HepG2 (cell line): ENCODE data around the gene ABHD4. TPM values are rescaled to one million over a fixed set of nuclear protein-coding genes. Genes with fewer than 3 reads are reported as not detected.

Source experiments
- BORCS8-MEF2B ChIP-seq: sonication (generic); formaldehyde crosslinking; IDR thresholded peaks from 2 replicates; pipeline ENCODE4 v1.8.0; 2022; ENCODE audit warnings: mild to moderate bottlenecking, missing genetic modification reagents
- CBX5 ChIP-seq: sonication (generic); formaldehyde crosslinking; IDR thresholded peaks from 2 replicates; pipeline ENCODE4 v1.4.0; 2020; ENCODE audit warnings: missing genetic modification reagents, borderline replicate concordance
- FOXC1 ChIP-seq: sonication (generic); formaldehyde crosslinking; IDR thresholded peaks from 2 replicates; pipeline ENCODE4 v1.8.0; 2022; ENCODE audit warnings: mild to moderate bottlenecking, missing genetic modification reagents, borderline replicate concordance
- GPN1 ChIP-seq: sonication (generic); formaldehyde crosslinking; IDR thresholded peaks from 2 replicates; pipeline ENCODE4 v1.5.1; 2020; ENCODE audit warnings: missing genetic modification reagents, borderline replicate concordance
- HNRNPH1 ChIP-seq: fragments of 200-400 bp; formaldehyde crosslinking; optimal IDR thresholded peaks from 2 replicates; pipeline ENCODE3; 2017; ENCODE audit warnings: mild to moderate bottlenecking, low read depth, low read length
- KLF16 ChIP-seq, 2 experiments: sonication (generic) in 1 of 2; formaldehyde crosslinking in 1 of 2; IDR thresholded peaks; 2 replicates each; pipeline versions ENCODE4 v1.6.1 to v1.8.0; 2016 to 2023; ENCODE audit warnings: missing genetic modification reagents in 2 of 2, missing compliant biosample characterization in 1 of 2
- KLF9 ChIP-seq: IDR thresholded peaks from 2 replicates; pipeline ENCODE4 v1.6.1; 2016; ENCODE audit warnings: low read depth
- MATR3 ChIP-seq: sonication (generic); formaldehyde crosslinking; IDR thresholded peaks from 2 replicates; pipeline ENCODE4 v1.4.0; 2020; ENCODE audit warnings: missing genetic modification reagents
- NONO ChIP-seq, 2 experiments: fragments of 450-650 bp in 1 of 2; sonication (generic) in 1 of 2; formaldehyde crosslinking in 1 of 2; IDR thresholded peaks in 1 of 2; conservative IDR thresholded peaks in 1 of 2; 2 replicates each; pipeline versions ENCODE4 v1.6.1 to v1.8.0; 2017 to 2022; ENCODE audit warnings: mild to moderate bottlenecking in 1 of 2, missing genetic modification reagents in 1 of 2, moderate library complexity in 1 of 2
- SALL2 ChIP-seq: sonication (generic); formaldehyde crosslinking; IDR thresholded peaks from 2 replicates; pipeline ENCODE4 v1.8.1; 2023; ENCODE audit warnings: mild to moderate bottlenecking, missing genetic modification reagents, inconsistent platforms
- SIX4 ChIP-seq: sonication (generic); formaldehyde crosslinking; IDR thresholded peaks from 2 replicates; pipeline ENCODE4 v1.4.0; 2020; ENCODE audit warnings: missing genetic modification reagents
- SMAD1 ChIP-seq: sonication (generic); formaldehyde crosslinking; IDR thresholded peaks from 2 replicates; pipeline ENCODE4 v1.4.0; 2020; ENCODE audit warnings: missing genetic modification reagents, low read depth, mild to moderate bottlenecking, borderline replicate concordance
- SOX13 ChIP-seq, 3 experiments: fragments of 450-650 bp in 1 of 3; sonication (generic) in 1 of 3; formaldehyde crosslinking in 1 of 3; IDR thresholded peaks in 2 of 3; conservative IDR thresholded peaks in 1 of 3; 2 replicates each; pipeline versions ENCODE4 v1.5.0 to v1.6.1; 2016 to 2020; ENCODE audit warnings: antibody characterized with exemption in 1 of 3, mild to moderate bottlenecking in 1 of 3, missing compliant biosample characterization in 1 of 3, missing genetic modification reagents in 1 of 3, moderate library complexity in 1 of 3
- SYNCRIP ChIP-seq: fragments of 200-400 bp; formaldehyde crosslinking; IDR thresholded peaks from 2 replicates; pipeline ENCODE4 v1.6.1; 2018; ENCODE audit warnings: mild to moderate bottlenecking, low read depth, low read length; ENCODE audit not compliant: insufficient read depth
- ZNF33A ChIP-seq: sonication (generic); formaldehyde crosslinking; IDR thresholded peaks from 2 replicates; pipeline ENCODE4 v1.5.1; 2020; ENCODE audit warnings: missing genetic modification reagents, mild to moderate bottlenecking, moderate library complexity, borderline replicate concordance
- ZNF619 ChIP-seq: sonication (generic); formaldehyde crosslinking; IDR thresholded peaks from 2 replicates; pipeline ENCODE4 v1.4.0; 2020; ENCODE audit warnings: mild to moderate bottlenecking, missing genetic modification reagents
- ZNF790 ChIP-seq: sonication (generic); formaldehyde crosslinking; IDR thresholded peaks from 2 replicates; pipeline ENCODE4 v1.8.0; 2022; ENCODE audit warnings: missing genetic modification reagents, mild to moderate bottlenecking, borderline replicate concordance
- polyA plus RNA-seq, 8 experiments: library from polyadenylated mRNA; depleted of rRNA in 3 of 8; stranded (reverse) in 7 of 8; unstranded in 1 of 8; fragments of >200 nt; fragmentation: Illumina TruSeq in 4 of 8; extraction: Trizol in 4 of 8; gene quantifications; 2 replicates each; pipeline versions ENCODE4 v1.2.1 to v1.2.3, GENCODE V29; 2011 to 2016; ENCODE audit warnings: low read depth in 4 of 8, missing spikeins in 1 of 8, mixed read lengths in 1 of 8; ENCODE audit not compliant: insufficient read depth in 1 of 8
- total RNA-seq, 5 experiments: library from RNA; depleted of rRNA; stranded (reverse); fragments of >200 nt; fragmentation: Illumina TruSeq; extraction: Trizol; gene quantifications; 2 replicates each; pipeline ENCODE4 v1.2.3, GENCODE V29; 2016; ENCODE audit warnings: low read depth in 1 of 5
- TF ChIP-seq, protein P1 (sequence below): IDR thresholded peaks from 2 replicates; pipeline ENCODE4 v1.6.1; 2012; ENCODE audit warnings: low read depth, low read length, improper control_type of control experiment
- TF ChIP-seq, protein P2 (sequence below): sonication (generic); formaldehyde crosslinking; IDR thresholded peaks from 2 replicates; pipeline ENCODE4 v1.5.1; 2020; ENCODE audit warnings: missing genetic modification reagents, mild to moderate bottlenecking, borderline replicate concordance
- TF ChIP-seq, protein P3 (sequence below): IDR thresholded peaks from 2 replicates; pipeline ENCODE4 v1.6.1; 2016; ENCODE audit warnings: missing compliant biosample characterization, missing genetic modification reagents, borderline replicate concordance
- TF ChIP-seq, protein P4 (sequence below): sonication (generic); formaldehyde crosslinking; IDR thresholded peaks from 2 replicates; pipeline ENCODE4 v1.4.0; 2020; ENCODE audit warnings: missing genetic modification reagents, mild to moderate bottlenecking, borderline replicate concordance

The ABHD4 gene
- total and polyA plus RNA-seq, 2 of the 13 experiments (the other 11 are each of a cell fraction or from before 2014, with no cell fraction given) = 16.1 to 47.5 TPM

DNA sequence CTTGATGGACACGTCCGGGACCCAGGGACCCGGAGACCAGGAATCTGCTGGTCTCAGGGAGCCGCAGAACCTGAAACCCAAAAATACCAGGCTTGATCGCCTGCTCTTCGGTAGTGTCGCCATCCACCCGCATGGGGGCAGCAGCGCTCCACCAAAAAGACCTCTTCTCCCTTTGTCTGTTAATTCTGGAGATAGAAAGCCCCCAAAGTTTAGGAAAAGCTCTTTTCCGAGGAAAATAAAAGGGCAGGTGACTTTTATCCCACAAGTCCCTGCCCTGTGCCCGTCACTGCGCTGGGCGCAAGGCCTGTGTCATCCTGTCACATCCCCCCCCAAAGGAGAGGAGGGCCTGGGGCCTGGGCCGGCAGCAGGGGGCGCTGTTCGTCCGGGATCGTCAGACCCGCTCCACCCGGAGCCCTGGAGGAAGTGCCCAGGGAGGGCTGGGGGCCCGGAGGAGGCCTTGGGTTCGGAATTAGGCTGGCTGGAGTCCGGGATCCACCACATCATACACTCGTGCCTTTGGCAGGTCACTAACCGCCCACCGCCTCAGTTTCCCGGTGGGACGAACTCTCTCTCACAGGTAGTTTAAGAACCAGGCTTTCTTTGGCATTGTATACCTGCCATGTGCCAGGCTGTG, 41.0 kb upstream of the ABHD4 start (continued):
- TF ChIP-seq BORCS8-MEF2B (CRISPR knock-in tag) (peak; percentile 87; the same call in 1 of the 2 replicates), ZNF33A (CRISPR knock-in tag) (0 out of 2 replicates have a peak, but pooled peaks have one; percentile 93), FOXC1 (no peak), KLF16 (CRISPR knock-in tag; IDR thresholded peaks at IDR 0.05) (peak in 1 of 2 experiments; percentile 86; a peak in 2 of 4 replicates), NONO (IDR thresholded peaks at IDR 0.05) (no peak), NONO (CRISPR knock-in tag; conservative IDR thresholded peaks at IDR 0.05) (peak; percentile 84), CBX5 (CRISPR knock-in tag) (peak; percentile 63; the same call in 1 of the 2 replicates), GPN1 (CRISPR knock-in tag) (0 out of 2 replicates have a peak, but pooled peaks have one; percentile 11), MATR3 (no peak; the same call in 1 of the 2 replicates), ZNF790 (CRISPR knock-in tag) (peak; percentile 91; the same call in 1 of the 2 replicates), SALL2 (CRISPR knock-in tag) (peak; percentile 79; the same call in 1 of the 2 replicates), SIX4 (CRISPR knock-in tag) (no peak), SYNCRIP (no peak), ZNF619 (CRISPR knock-in tag) (peak; percentile 97), HNRNPH1 (peak; percentile 40), SMAD1 (CRISPR knock-in tag) (peak; percentile 49; the same call in 1 of the 2 replicates), SOX13 (IDR thresholded peaks at IDR 0.05) (no peak), SOX13 (CRISPR knock-in tag; conservative IDR thresholded peaks at IDR 0.05 in 1 of 2, IDR thresholded peaks at IDR 0.05 in 1 of 2) (peak in 1 of 2 experiments; percentile 85; a peak in 1 of 4 replicates), KLF9 (CRISPR knock-in tag) (peak; percentile 79; the same call in 1 of the 2 replicates)
- TF ChIP-seq, protein P1, sequence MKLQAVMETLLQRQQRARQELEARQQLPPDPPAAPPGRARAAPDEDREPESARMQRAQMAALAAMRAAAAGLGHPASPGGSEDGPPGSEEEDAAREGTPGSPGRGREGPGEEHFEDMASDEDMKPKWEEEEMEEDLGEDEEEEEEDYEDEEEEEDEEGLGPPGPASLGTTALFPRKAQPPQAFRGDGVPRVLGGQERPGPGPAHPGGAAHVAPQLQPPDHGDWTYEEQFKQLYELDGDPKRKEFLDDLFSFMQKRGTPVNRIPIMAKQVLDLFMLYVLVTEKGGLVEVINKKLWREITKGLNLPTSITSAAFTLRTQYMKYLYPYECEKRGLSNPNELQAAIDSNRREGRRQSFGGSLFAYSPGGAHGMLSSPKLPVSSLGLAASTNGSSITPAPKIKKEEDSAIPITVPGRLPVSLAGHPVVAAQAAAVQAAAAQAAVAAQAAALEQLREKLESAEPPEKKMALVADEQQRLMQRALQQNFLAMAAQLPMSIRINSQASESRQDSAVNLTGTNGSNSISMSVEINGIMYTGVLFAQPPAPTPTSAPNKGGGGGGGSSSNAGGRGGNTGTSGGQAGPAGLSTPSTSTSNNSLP = peak; percentile 55; the same call in 1 of the 2 replicates
- TF ChIP-seq, protein P2, sequence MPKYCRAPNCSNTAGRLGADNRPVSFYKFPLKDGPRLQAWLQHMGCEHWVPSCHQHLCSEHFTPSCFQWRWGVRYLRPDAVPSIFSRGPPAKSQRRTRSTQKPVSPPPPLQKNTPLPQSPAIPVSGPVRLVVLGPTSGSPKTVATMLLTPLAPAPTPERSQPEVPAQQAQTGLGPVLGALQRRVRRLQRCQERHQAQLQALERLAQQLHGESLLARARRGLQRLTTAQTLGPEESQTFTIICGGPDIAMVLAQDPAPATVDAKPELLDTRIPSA (CRISPR knock-in tag) = no peak
- TF ChIP-seq, protein P3, sequence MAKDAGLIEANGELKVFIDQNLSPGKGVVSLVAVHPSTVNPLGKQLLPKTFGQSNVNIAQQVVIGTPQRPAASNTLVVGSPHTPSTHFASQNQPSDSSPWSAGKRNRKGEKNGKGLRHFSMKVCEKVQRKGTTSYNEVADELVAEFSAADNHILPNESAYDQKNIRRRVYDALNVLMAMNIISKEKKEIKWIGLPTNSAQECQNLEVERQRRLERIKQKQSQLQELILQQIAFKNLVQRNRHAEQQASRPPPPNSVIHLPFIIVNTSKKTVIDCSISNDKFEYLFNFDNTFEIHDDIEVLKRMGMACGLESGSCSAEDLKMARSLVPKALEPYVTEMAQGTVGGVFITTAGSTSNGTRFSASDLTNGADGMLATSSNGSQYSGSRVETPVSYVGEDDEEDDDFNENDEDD (CRISPR knock-in tag) = no peak
- TF ChIP-seq, protein P4, sequence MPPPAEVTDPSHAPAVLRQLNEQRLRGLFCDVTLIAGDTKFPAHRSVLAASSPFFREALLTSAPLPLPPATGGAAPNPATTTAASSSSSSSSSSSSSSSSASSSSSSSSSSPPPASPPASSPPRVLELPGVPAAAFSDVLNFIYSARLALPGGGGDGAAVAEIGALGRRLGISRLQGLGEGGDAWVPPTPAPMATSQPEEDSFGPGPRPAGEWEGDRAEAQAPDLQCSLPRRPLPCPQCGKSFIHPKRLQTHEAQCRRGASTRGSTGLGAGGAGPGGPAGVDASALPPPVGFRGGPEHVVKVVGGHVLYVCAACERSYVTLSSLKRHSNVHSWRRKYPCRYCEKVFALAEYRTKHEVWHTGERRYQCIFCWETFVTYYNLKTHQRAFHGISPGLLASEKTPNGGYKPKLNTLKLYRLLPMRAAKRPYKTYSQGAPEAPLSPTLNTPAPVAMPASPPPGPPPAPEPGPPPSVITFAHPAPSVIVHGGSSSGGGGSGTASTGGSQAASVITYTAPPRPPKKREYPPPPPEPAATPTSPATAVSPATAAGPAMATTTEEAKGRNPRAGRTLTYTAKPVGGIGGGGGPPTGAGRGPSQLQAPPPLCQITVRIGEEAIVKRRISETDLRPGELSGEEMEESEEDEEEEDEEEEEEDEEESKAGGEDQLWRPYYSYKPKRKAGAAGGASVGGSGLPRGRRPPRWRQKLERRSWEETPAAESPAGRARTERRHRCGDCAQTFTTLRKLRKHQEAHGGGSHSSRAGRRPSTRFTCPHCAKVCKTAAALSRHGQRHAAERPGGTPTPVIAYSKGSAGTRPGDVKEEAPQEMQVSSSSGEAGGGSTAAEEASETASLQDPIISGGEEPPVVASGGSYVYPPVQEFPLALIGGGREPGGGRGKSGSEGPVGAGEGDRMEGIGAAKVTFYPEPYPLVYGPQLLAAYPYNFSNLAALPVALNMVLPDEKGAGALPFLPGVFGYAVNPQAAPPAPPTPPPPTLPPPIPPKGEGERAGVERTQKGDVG (CRISPR knock-in tag) = no peak
